Body of pancreas (tissue), 4 donors: ENCODE data around the gene KLF7.

Experiments used
- POLR2A ChIP-seq, 3 donors: fragments of 450-650 bp; IDR thresholded peaks; one replicate each; pipeline ENCODE4 v1.6.1; 2016; ENCODE audit warnings: antibody characterized with exemption in 3 of 3, mild to moderate bottlenecking in 2 of 3
- TF ChIP-seq, protein P1 (sequence below), 7 experiments: fragments of 450-650 bp in 4 of 7; fragments of 200-600 bp in 3 of 7; sonication (generic) in 3 of 7; IDR thresholded peaks; one replicate each; pipeline ENCODE4 v1.5.1; 2016 to 2019; ENCODE audit warnings: antibody characterized with exemption in 7 of 7

DNA sequence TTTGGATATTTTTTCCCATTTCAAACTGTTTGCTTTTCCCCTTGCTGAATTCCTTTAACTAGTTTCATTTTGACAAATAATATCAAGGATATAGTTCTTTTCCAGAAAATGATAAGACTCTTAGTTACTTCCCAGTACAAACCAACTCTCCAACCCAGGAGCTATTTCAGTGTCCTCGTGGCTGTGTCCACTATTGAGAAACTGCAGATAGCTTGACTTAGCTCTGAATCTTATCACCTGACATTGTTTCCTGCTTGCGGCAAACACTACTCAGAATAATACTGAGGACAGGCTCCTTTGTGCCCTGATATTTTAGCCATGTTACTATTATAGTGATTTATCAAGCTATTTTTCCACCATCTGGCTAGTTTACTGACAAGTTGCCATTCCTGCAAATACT, 74.6 kb downstream of the KLF7 start:
- TF ChIP-seq, protein P1, sequence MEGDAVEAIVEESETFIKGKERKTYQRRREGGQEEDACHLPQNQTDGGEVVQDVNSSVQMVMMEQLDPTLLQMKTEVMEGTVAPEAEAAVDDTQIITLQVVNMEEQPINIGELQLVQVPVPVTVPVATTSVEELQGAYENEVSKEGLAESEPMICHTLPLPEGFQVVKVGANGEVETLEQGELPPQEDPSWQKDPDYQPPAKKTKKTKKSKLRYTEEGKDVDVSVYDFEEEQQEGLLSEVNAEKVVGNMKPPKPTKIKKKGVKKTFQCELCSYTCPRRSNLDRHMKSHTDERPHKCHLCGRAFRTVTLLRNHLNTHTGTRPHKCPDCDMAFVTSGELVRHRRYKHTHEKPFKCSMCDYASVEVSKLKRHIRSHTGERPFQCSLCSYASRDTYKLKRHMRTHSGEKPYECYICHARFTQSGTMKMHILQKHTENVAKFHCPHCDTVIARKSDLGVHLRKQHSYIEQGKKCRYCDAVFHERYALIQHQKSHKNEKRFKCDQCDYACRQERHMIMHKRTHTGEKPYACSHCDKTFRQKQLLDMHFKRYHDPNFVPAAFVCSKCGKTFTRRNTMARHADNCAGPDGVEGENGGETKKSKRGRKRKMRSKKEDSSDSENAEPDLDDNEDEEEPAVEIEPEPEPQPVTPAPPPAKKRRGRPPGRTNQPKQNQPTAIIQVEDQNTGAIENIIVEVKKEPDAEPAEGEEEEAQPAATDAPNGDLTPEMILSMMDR (IDR thresholded peaks at IDR 0.05), result no peak
- TF ChIP-seq POLR2A (IDR thresholded peaks at IDR 0.05), result no peak
